ENCODE results near the gene SGSM2. TPM values are rescaled to one million over a fixed set of nuclear protein-coding genes. Genes with fewer than 3 reads are reported as not detected.

The SGSM2 gene
- polyA plus RNA-seq, 3 donors = 3.0 to 130 (median 3.5) TPM

DNA sequence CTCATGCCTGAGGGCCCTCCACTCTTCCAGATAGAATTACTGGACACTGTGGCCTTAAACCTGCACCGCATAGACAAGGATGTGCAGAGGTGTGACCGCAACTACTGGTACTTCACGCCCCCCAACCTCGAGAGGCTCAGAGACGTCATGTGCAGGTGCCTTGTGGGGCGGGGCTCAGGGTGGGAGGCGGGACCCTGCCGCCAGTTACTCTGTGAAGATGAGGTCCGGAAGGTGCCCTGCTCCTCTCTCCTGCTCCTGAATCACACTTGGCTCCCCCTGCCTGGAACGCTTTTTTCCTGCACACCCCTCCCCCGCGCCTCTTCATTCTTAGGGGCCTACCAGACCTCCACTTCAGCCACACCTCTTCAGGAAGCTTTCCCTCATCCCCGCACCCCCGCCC lies 38.8 kb downstream of the SGSM2 start:
- H3K27ac ChIP-seq (ENCODE audit: low read depth in 1 of 2, low read length in 2 of 2) = no peak overlapping the region
- no peaks in the 10 kb centered on the region for H3K27me3 ChIP-seq (ENCODE audit: control insufficient read depth in 2 of 2, insufficient read depth in 2 of 2, low read length in 2 of 2)
- no peak overlapping the region for H3K4me3 ChIP-seq (replicated peaks in 1 of 3; ENCODE audit: low read depth in 2 of 3, low read length in 3 of 3)
- DNase-seq = no peak
- no peak overlapping the region for H3K4me2 ChIP-seq (replicated peaks; ENCODE audit: extremely low read depth, low read length, poor library complexity, severe bottlenecking)
- Mint-ChIP-seq H3K9me3 (no peaks in the 10 kb centered on the region), H3K4me3 (no peak overlapping the region), H3K36me3 (peaks cover 43 to 80% of the 10 kb centered on the region in 2 donors), H3K27ac (peak overlapping the region in 1 of 7 donors; percentile 46), H3K27me3 (ENCODE audit: low read depth in 3 of 3) (peaks cover 0 to 1% (median 0%) of the 10 kb centered on the region in 3 donors), H3K4me1 (no peaks in the 10 kb centered on the region)
- intact Hi-C loops (cut with micrococcal nuclease) = no loop called here
- H3K79me2 ChIP-seq (ENCODE audit: insufficient read depth, low read length) = no peaks in the 10 kb centered on the region
- no peaks in the 10 kb centered on the region for H3K9me3 ChIP-seq (replicated peaks in 1 of 2; ENCODE audit: control insufficient read depth in 1 of 2, insufficient read depth in 1 of 2, low read length in 2 of 2)
- TF ChIP-seq, protein P1, sequence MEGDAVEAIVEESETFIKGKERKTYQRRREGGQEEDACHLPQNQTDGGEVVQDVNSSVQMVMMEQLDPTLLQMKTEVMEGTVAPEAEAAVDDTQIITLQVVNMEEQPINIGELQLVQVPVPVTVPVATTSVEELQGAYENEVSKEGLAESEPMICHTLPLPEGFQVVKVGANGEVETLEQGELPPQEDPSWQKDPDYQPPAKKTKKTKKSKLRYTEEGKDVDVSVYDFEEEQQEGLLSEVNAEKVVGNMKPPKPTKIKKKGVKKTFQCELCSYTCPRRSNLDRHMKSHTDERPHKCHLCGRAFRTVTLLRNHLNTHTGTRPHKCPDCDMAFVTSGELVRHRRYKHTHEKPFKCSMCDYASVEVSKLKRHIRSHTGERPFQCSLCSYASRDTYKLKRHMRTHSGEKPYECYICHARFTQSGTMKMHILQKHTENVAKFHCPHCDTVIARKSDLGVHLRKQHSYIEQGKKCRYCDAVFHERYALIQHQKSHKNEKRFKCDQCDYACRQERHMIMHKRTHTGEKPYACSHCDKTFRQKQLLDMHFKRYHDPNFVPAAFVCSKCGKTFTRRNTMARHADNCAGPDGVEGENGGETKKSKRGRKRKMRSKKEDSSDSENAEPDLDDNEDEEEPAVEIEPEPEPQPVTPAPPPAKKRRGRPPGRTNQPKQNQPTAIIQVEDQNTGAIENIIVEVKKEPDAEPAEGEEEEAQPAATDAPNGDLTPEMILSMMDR (IDR thresholded peaks at IDR 0.05) = no peak
- no peak overlapping the region for H2AFZ ChIP-seq (ENCODE audit: insufficient read depth, low read depth, low read length, poor library complexity, severe bottlenecking)
- peaks cover 59 to 72% of the 10 kb centered on the region in 2 donors for H3K36me3 ChIP-seq (replicated peaks in 1 of 2; ENCODE audit: control insufficient read depth in 1 of 2, insufficient read depth in 2 of 2, low read length in 2 of 2)
- H3K9ac ChIP-seq (ENCODE audit: insufficient read depth, low read length, poor library complexity, severe bottlenecking) = no peak overlapping the region
- WGBS (ENCODE audit: insufficient coverage) = 95% methylated on average over 13 of the region's 14 CpGs
- H3K4me1 ChIP-seq (ENCODE audit: control insufficient read depth in 1 of 2, insufficient read depth in 2 of 2, low read length in 2 of 2) = no peaks in the 10 kb centered on the region
- H4K20me1 ChIP-seq (ENCODE audit: insufficient read depth, low read length) = peaks cover under 1% of the 10 kb centered on the region

DNA sequence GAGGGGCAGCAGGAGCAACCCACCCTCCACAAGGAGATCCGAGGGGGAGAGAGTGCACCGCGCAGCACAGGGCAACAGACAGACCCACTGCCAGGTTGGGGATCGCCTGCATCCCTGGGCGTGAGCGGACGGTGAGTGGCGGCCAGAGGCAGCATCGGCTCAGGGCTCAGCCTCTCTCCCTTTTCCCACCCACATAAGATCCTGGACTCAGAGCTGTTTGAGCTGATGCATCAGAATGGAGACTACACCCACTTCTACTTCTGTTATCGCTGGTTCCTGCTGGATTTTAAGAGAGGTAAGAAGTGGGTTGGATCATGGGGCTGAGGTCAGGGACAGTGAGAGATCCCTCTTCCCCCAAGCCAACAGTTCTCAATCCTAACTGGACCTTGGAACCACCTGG lies 40.4 kb downstream of the SGSM2 start:
- H3K9me3 Mint-ChIP-seq = no peaks in the 10 kb centered on the region

More for the DNA sequence above, 40.4 kb downstream of the SGSM2 start:
- Mint-ChIP-seq H3K27ac (peak overlapping the region in 3 of 7 donors; percentile 10 to 61 (median 52)), H3K4me3 (no peak overlapping the region), H3K36me3 (peaks cover 39 to 83% of the 10 kb centered on the region in 2 donors), H3K4me1 (peaks cover under 1% of the 10 kb centered on the region), H3K27me3 (ENCODE audit: low read depth in 3 of 3) (peaks cover 0 to 1% (median 0%) of the 10 kb centered on the region in 3 donors)
- no peak overlapping the region for H3K9ac ChIP-seq (ENCODE audit: insufficient read depth, low read length, poor library complexity, severe bottlenecking)
- H3K4me3 ChIP-seq (replicated peaks in 1 of 3; ENCODE audit: low read depth in 2 of 3, low read length in 3 of 3) = no peak overlapping the region
- no peaks in the 10 kb centered on the region for H3K79me2 ChIP-seq (ENCODE audit: insufficient read depth, low read length)
- H3K27me3 ChIP-seq (ENCODE audit: control insufficient read depth in 2 of 2, insufficient read depth in 2 of 2, low read length in 2 of 2) = no peaks in the 10 kb centered on the region
- H3K4me2 ChIP-seq (replicated peaks; ENCODE audit: extremely low read depth, low read length, poor library complexity, severe bottlenecking) = no peak overlapping the region
- H3K4me1 ChIP-seq (ENCODE audit: control insufficient read depth in 1 of 2, insufficient read depth in 2 of 2, low read length in 2 of 2) = peaks cover under 1% of the 10 kb centered on the region in 2 donors
- peaks cover 55 to 83% of the 10 kb centered on the region in 2 donors for H3K36me3 ChIP-seq (replicated peaks in 1 of 2; ENCODE audit: control insufficient read depth in 1 of 2, insufficient read depth in 2 of 2, low read length in 2 of 2)
- H3K9me3 ChIP-seq (replicated peaks in 1 of 2; ENCODE audit: control insufficient read depth in 1 of 2, insufficient read depth in 1 of 2, low read length in 2 of 2) = no peaks in the 10 kb centered on the region
- intact Hi-C loops (cut with micrococcal nuclease) = no loop called here
- H4K20me1 ChIP-seq (ENCODE audit: insufficient read depth, low read length) = peaks cover 10% of the 10 kb centered on the region
- TF ChIP-seq, protein P1 (IDR thresholded peaks at IDR 0.05) = no peak
- no peak for DNase-seq
- H3K27ac ChIP-seq (ENCODE audit: low read depth in 1 of 2, low read length in 2 of 2) = no peak overlapping the region
- 90% methylated on average over 2 of the region's 10 CpGs for WGBS (ENCODE audit: insufficient coverage)
- no peak overlapping the region for H2AFZ ChIP-seq (ENCODE audit: insufficient read depth, low read depth, low read length, poor library complexity, severe bottlenecking)

Data from CD14-positive monocyte (primary cell).